ENCODE measurements around the gene CSNK1A1. TPM values are rescaled to one million over a fixed set of nuclear protein-coding genes. Genes with fewer than 3 reads are reported as not detected.

CSNK1A1 gene
- total RNA-seq, 2 experiments from 2014 or later: 176 to 187 TPM

- Histone ChIP-seq H3K36me3 (ENCODE audit: insufficient read depth, low read length) (no peaks in the 10 kb centered on the region), H3K4me2 (ENCODE audit: low read length) (no peak overlapping the region), H3K9me2 (ENCODE audit: insufficient read depth, low read length) (no peaks in the 10 kb centered on the region), H3K4me3 (ENCODE audit: low read depth, low read length, poor library complexity, severe bottlenecking) (no peak overlapping the region), H2AFZ (ENCODE audit: low read length) (no peak overlapping the region), H3K27ac (ENCODE audit: low read depth, low read length, poor library complexity, severe bottlenecking) (no peak overlapping the region), H3K79me2 (ENCODE audit: insufficient read depth, low read depth, low read length) (no peaks in the 10 kb centered on the region), H4K20me1 (ENCODE audit: insufficient read depth, low read length) (no peaks in the 10 kb centered on the region), H3K4me1 (ENCODE audit: insufficient read depth, low read length, poor library complexity, severe bottlenecking) (no peaks in the 10 kb centered on the region), H3K9me3 (ENCODE audit: low read length) (no peaks in the 10 kb centered on the region)
- no peak for DNase-seq (ENCODE audit: low spot score)
- TF ChIP-seq CTCF (conservative IDR thresholded peaks at IDR 0.05; ENCODE audit: low read length) (no peak), EZH2phosphoT487 (IDR thresholded peaks at IDR 0.05; ENCODE audit: borderline replicate concordance, low read depth, low read length) (no peak)
- POLR2A ChIA-PET: interaction anchor here (1.0 to 1.3 kb wide), 3 partner anchors 11 to 15 kb away, joined by 3 to 4 read pairs (median 3); no protein-coding TSS in a partner anchor
- BruUV-seq (replicated peaks): no TSS peak
- intact Hi-C loops (cut with micrococcal nuclease; ENCODE audit: unreplicated experiment): no loop called here
- CTCF ChIA-PET (ENCODE audit: unreplicated experiment): no interaction called here
Measured at GRCh38 chr5:149583394-149583793, 32.2 kb upstream of the CSNK1A1 start.

- TF ChIP-seq CTCF (conservative IDR thresholded peaks at IDR 0.05; ENCODE audit: low read length): no peak
- TF ChIP-seq EZH2phosphoT487 (IDR thresholded peaks at IDR 0.05; ENCODE audit: borderline replicate concordance, low read depth, low read length): no peak
- DNase-seq (ENCODE audit: low spot score): no peak
- Histone ChIP-seq H3K4me2 (ENCODE audit: low read length) (no peak overlapping the region), H3K36me3 (ENCODE audit: insufficient read depth, low read length) (no peaks in the 10 kb centered on the region), H3K4me3 (ENCODE audit: low read depth, low read length, poor library complexity, severe bottlenecking) (no peak overlapping the region), H2AFZ (ENCODE audit: low read length) (no peak overlapping the region; the same call in 1 of the 2 replicates), H3K9me2 (ENCODE audit: insufficient read depth, low read length) (no peaks in the 10 kb centered on the region), H3K27ac (ENCODE audit: low read depth, low read length, poor library complexity, severe bottlenecking) (no peak overlapping the region), H4K20me1 (ENCODE audit: insufficient read depth, low read length) (no peaks in the 10 kb centered on the region), H3K4me1 (ENCODE audit: insufficient read depth, low read length, poor library complexity, severe bottlenecking) (no peaks in the 10 kb centered on the region), H3K9me3 (ENCODE audit: low read length) (no peaks in the 10 kb centered on the region), H3K79me2 (ENCODE audit: insufficient read depth, low read depth, low read length) (no peaks in the 10 kb centered on the region)
- ChIA-PET CTCF (ENCODE audit: unreplicated experiment) (no interaction called here), POLR2A (interaction anchor here (0.6 to 1.3 kb wide), 10 partner anchors 12 to 140 kb away, joined by 3 to 4 read pairs (median 3); no protein-coding TSS in a partner anchor)
- no TSS peak for BruUV-seq (replicated peaks)
- intact Hi-C loops (cut with micrococcal nuclease; ENCODE audit: unreplicated experiment): no loop called here
Measured at GRCh38 chr5:149581931-149582768, 30.9 kb upstream of the CSNK1A1 start.
